Measurements from ENCODE around the gene SMURF1.

Gene SMURF1

DNA sequence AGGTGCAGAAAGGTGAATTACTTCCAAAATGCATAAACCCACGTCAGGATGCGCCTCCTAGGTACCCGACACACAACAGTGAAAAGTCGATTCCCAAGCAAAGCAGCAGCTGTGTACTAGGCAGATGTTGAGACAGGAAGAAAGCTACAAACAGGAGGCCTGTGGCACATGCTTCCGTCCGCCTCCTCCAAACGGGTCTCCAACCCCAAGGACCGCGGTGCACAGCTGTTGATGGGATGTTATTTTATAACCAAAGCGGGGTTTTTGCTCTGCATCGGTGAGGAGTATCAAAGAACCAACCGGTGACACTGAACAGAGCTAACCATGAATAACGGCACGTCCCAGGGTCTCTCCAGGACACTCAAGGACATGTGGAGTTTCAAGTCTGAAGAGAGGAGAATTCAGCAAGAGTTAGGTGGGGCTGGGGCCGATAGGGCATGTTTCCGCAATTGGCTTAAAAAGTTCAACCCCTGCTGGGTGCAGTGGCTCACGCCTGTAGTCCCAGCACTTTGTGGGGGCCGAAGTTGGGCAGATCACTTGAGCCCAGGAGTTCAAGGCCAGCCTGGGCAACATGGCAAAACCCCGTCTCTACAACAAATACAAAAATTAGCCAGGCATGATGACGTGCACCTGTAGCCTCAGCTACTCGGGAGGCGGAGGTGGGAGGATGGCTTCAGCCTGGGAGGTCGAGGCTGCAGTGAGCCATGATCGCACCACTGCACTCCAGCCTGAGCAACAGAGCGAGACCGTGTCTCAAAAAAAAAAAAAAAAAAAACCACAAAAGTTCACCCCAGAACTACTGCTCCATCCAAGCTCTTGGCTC is 108.0 kb downstream of the SMURF1 start:
- H3K4me3 ChIP-seq = no peak overlapping the region
- H3K27ac ChIP-seq = peak overlapping the region in 1 of 2 donors; percentile 67
- no peak for DNase-seq (ENCODE audit: low spot score)

GRCh38 chr7:99034932-99035722 is 108.8 kb downstream of the SMURF1 start:
- peak overlapping the region; percentile 42 to 67 for H3K27ac ChIP-seq
- H3K4me3 ChIP-seq = no peak overlapping the region
- TF ChIP-seq, protein P1, sequence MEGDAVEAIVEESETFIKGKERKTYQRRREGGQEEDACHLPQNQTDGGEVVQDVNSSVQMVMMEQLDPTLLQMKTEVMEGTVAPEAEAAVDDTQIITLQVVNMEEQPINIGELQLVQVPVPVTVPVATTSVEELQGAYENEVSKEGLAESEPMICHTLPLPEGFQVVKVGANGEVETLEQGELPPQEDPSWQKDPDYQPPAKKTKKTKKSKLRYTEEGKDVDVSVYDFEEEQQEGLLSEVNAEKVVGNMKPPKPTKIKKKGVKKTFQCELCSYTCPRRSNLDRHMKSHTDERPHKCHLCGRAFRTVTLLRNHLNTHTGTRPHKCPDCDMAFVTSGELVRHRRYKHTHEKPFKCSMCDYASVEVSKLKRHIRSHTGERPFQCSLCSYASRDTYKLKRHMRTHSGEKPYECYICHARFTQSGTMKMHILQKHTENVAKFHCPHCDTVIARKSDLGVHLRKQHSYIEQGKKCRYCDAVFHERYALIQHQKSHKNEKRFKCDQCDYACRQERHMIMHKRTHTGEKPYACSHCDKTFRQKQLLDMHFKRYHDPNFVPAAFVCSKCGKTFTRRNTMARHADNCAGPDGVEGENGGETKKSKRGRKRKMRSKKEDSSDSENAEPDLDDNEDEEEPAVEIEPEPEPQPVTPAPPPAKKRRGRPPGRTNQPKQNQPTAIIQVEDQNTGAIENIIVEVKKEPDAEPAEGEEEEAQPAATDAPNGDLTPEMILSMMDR (IDR thresholded peaks at IDR 0.05) = no peak
- DNase-seq (ENCODE audit: low spot score) = no peak

More for the DNA sequence above, 108.0 kb downstream of the SMURF1 start:
- TF ChIP-seq, protein P1 (IDR thresholded peaks at IDR 0.05) = no peak

- peak; percentile 69 for DNase-seq (ENCODE audit: low spot score)
- H3K27ac ChIP-seq = peak overlapping the region; percentile 42 to 67
- no peak overlapping the region for H3K4me3 ChIP-seq
- TF ChIP-seq, protein P1 (IDR thresholded peaks at IDR 0.05) = no peak
Measured at GRCh38 chr7:99033765-99034164, 110.1 kb downstream of the SMURF1 start.

DNA sequence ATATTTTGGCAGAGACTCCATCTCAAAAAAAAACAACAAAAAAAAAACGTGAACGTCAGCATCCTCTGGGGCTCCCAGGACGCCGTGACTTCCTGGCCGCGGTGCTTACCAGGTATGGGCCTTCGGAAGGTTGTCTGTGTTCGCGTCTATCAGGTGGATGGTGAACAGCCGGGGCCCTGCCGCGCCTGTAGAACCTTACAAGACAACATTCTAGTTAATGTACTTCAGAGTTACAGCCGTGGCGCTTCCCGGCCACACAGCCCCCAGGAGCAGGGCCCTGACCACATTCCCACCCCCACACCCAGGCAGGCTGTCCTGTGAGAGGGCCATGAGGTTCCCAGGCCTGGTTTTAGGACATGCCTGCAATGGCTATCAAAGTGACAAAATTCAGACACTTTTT is 111.0 kb downstream of the SMURF1 start:
- peak overlapping the region; percentile 55 to 67 for H3K27ac ChIP-seq
- TF ChIP-seq, protein P1 (IDR thresholded peaks at IDR 0.05) = no peak
- DNase-seq (ENCODE audit: low spot score) = no peak
- no peak overlapping the region for H3K4me3 ChIP-seq

GRCh38 chr7:99031496-99031895 is 112.4 kb downstream of the SMURF1 start:
- Histone ChIP-seq H3K27ac (peak overlapping the region; percentile 55 to 95), H3K4me3 (peak overlapping the region; percentile 15)
- no peak for DNase-seq (ENCODE audit: low spot score)
- TF ChIP-seq, protein P1 (IDR thresholded peaks at IDR 0.05) = no peak

GRCh38 chr7:99030951-99031350 is 113.0 kb downstream of the SMURF1 start:
- TF ChIP-seq, protein P1 (IDR thresholded peaks at IDR 0.05) = no peak
- Histone ChIP-seq H3K27ac (peak overlapping the region; percentile 55 to 95), H3K4me3 (no peak overlapping the region)
- peak; percentile 86 for DNase-seq (ENCODE audit: low spot score)
